Sigmoid colon (tissue), 4 donors: ENCODE measurements around the gene ETV5.

Experiments
- EP300 ChIP-seq, 4 donors: sonication (generic); formaldehyde crosslinking; IDR thresholded peaks; one replicate each; pipeline ENCODE4 v1.6.1; 2017; ENCODE audit warnings: antibody characterized with exemption in 4 of 4
- POLR2A ChIP-seq, 2 donors: fragments of 450-650 bp; IDR thresholded peaks; one replicate each; pipeline ENCODE4 v1.6.1; 2016; ENCODE audit warnings: antibody characterized with exemption in 2 of 2, mild to moderate bottlenecking in 2 of 2, moderate library complexity in 2 of 2
- POLR2AphosphoS5 ChIP-seq, 4 donors: sonication (generic); formaldehyde crosslinking; IDR thresholded peaks; one replicate each; pipeline ENCODE4 v1.6.1; 2017; ENCODE audit warnings: antibody characterized with exemption in 4 of 4
- TF ChIP-seq, protein P1 (sequence below), 4 experiments: fragments of 450-650 bp in 3 of 4; fragments of 200-600 bp in 1 of 4; IDR thresholded peaks; one replicate each; pipeline ENCODE4 v1.5.1; 2016 to 2019; ENCODE audit warnings: antibody characterized with exemption in 4 of 4, mild to moderate bottlenecking in 3 of 4, moderate library complexity in 2 of 4

GRCh38 chr3:186123012-186123411 is 14.1 kb upstream of the ETV5 start:
- TF ChIP-seq, protein P1, sequence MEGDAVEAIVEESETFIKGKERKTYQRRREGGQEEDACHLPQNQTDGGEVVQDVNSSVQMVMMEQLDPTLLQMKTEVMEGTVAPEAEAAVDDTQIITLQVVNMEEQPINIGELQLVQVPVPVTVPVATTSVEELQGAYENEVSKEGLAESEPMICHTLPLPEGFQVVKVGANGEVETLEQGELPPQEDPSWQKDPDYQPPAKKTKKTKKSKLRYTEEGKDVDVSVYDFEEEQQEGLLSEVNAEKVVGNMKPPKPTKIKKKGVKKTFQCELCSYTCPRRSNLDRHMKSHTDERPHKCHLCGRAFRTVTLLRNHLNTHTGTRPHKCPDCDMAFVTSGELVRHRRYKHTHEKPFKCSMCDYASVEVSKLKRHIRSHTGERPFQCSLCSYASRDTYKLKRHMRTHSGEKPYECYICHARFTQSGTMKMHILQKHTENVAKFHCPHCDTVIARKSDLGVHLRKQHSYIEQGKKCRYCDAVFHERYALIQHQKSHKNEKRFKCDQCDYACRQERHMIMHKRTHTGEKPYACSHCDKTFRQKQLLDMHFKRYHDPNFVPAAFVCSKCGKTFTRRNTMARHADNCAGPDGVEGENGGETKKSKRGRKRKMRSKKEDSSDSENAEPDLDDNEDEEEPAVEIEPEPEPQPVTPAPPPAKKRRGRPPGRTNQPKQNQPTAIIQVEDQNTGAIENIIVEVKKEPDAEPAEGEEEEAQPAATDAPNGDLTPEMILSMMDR (IDR thresholded peaks at IDR 0.05) = no peak
- TF ChIP-seq EP300 (IDR thresholded peaks at IDR 0.05) (no peak), POLR2AphosphoS5 (IDR thresholded peaks at IDR 0.05) (no peak), POLR2A (IDR thresholded peaks at IDR 0.05) (no peak)
